Natural killer cell treated with Interleukin-12 subunit alpha and Interleukin-12 subunit beta and Interleukin-15 and Interleukin-18, amount 100 ng/mL, for 72 hours (primary cell): ENCODE data around the gene CDH24. TPM values are rescaled to one million over a fixed set of nuclear protein-coding genes. Genes with fewer than 3 reads are reported as not detected.
A peak's percentile ranks its signal among the peaks of the same experiment; 100 is the strongest.

Source experiments
- ATAC-seq, 2 donors: fragments of 150-1000 bp; cut with Tn5 transposase in 1 of 2; sonication (Bioruptor Pico), chemical (Tn5 transposase) in 1 of 2; 2 replicates each; pipeline ENCODE4 v1.10.0; 2021
- DNase-seq: peaks from one replicate; pipeline ENCODE4 v3.0.0; 2022; ENCODE audit warnings: low spot score
- H3K27ac Mint-ChIP-seq, 2 donors: 1 replicate in 1 of 2; 2 replicates in 1 of 2; pipeline ENCODE4 v1.8.0; 2022; ENCODE audit warnings: mixed read lengths in 2 of 2, mild to moderate bottlenecking in 1 of 2, moderate library complexity in 1 of 2
- H3K27me3 Mint-ChIP-seq, 2 donors: 1 replicate in 1 of 2; 2 replicates in 1 of 2; pipeline ENCODE4 v1.8.0; 2022; ENCODE audit warnings: mixed read lengths in 2 of 2
- H3K36me3 Mint-ChIP-seq: one replicate; pipeline ENCODE4 v1.8.0; 2022; ENCODE audit warnings: mixed read lengths
- H3K4me1 Mint-ChIP-seq, 2 donors: 1 replicate in 1 of 2; 2 replicates in 1 of 2; pipeline ENCODE4 v1.8.0; 2022; ENCODE audit warnings: low read depth in 2 of 2, mixed read lengths in 2 of 2, mild to moderate bottlenecking in 1 of 2
- H3K4me3 Mint-ChIP-seq: one replicate; pipeline ENCODE4 v1.8.0; 2022; ENCODE audit warnings: mixed read lengths
- H3K9me3 Mint-ChIP-seq: 2 replicates; pipeline ENCODE4 v1.8.0; 2022; ENCODE audit warnings: mixed read lengths
- total RNA-seq, 2 donors: library from RNA; stranded (reverse); gene quantifications; one replicate each; pipeline ENCODE4 v1.2.3, GENCODE V29; 2022

Gene CDH24
- total RNA-seq, 2 donors from 2014 or later: 0.73 to 1.0 TPM

- peak; percentile 95 to 96 for ATAC-seq
These were observed 38.1 kb upstream of the CDH24 start, which contains the start of gene C14orf119 for GRCh38 chr14:23095196-23096108. TSS of gene C14orf119 (plus strand) at chr14:23095505. CDS start at chr14:23097659, 2,154 bp downstream.

GRCh38 chr14:23094666-23095195 lies 37.4 kb upstream of the CDH24 start, which contains the start of gene ACIN1:
TSS of gene ACIN1 (minus strand) at chr14:23095136. CDS start at chr14:23095112, 24 bp downstream.
- Mint-ChIP-seq H3K27me3 (no peaks in the 10 kb centered on the region), H3K36me3 (peaks cover 6% of the 10 kb centered on the region), H3K9me3 (no peaks in the 10 kb centered on the region), H3K27ac (no peak within 1 kb of the TSS), H3K4me3 (no peak within 1 kb of the TSS), H3K4me1 (peaks cover 16 to 31% of the 10 kb centered on the region in 2 donors)
- ATAC-seq (peak; percentile 61 to 69), DNase-seq (peak; percentile 81)

More at GRCh38 chr14:23095196-23096108, 38.1 kb upstream of the CDH24 start, which contains the start of gene C14orf119:
- H3K4me1 Mint-ChIP-seq: peaks cover 16 to 30% of the 10 kb centered on the region in 2 donors
- no peaks in the 10 kb centered on the region for H3K27me3 Mint-ChIP-seq
- H3K27ac Mint-ChIP-seq: no peak within 1 kb of the TSS
- H3K4me3 Mint-ChIP-seq: no peak within 1 kb of the TSS
- peak; percentile 99 for DNase-seq
- H3K36me3 Mint-ChIP-seq: peaks cover 6% of the 10 kb centered on the region
- no peaks in the 10 kb centered on the region for H3K9me3 Mint-ChIP-seq

GRCh38 chr14:23093991-23094665 lies 36.8 kb upstream of the CDH24 start:
- Mint-ChIP-seq H3K36me3 (peaks cover 12% of the 10 kb centered on the region), H3K27me3 (no peaks in the 10 kb centered on the region), H3K9me3 (no peaks in the 10 kb centered on the region), H3K27ac (no peak overlapping the region), H3K4me3 (no peak overlapping the region), H3K4me1 (peaks cover 16 to 34% of the 10 kb centered on the region in 2 donors)
- ATAC-seq (no peak), DNase-seq (no peak)

GRCh38 chr14:23093526-23093925 lies 36.2 kb upstream of the CDH24 start:
- Mint-ChIP-seq H3K4me1 (peaks cover 16 to 34% of the 10 kb centered on the region in 2 donors), H3K9me3 (no peaks in the 10 kb centered on the region), H3K27me3 (no peaks in the 10 kb centered on the region), H3K36me3 (peaks cover 12% of the 10 kb centered on the region), H3K27ac (no peak overlapping the region), H3K4me3 (no peak overlapping the region)
- DNase-seq: no peak
- no peak for ATAC-seq

- no peaks in the 10 kb centered on the region for H3K9me3 Mint-ChIP-seq
- H3K4me3 Mint-ChIP-seq: no peak overlapping the region
- DNase-seq (no peak), ATAC-seq (no peak)
- no peak overlapping the region for H3K27ac Mint-ChIP-seq
- H3K27me3 Mint-ChIP-seq: no peaks in the 10 kb centered on the region
- H3K4me1 Mint-ChIP-seq: peaks cover 16 to 34% of the 10 kb centered on the region in 2 donors
- peaks cover 12% of the 10 kb centered on the region for H3K36me3 Mint-ChIP-seq
These were observed 35.8 kb upstream of the CDH24 start for GRCh38 chr14:23093104-23093503.

- peaks cover 9 to 25% of the 10 kb centered on the region in 2 donors for H3K4me1 Mint-ChIP-seq
These were observed 34.2 kb upstream of the CDH24 start for GRCh38 chr14:23091294-23092225.

GRCh38 chr14:23090254-23090636 lies 32.9 kb upstream of the CDH24 start:
- no peaks in the 10 kb centered on the region for H3K9me3 Mint-ChIP-seq
- H3K36me3 Mint-ChIP-seq: peaks cover 26% of the 10 kb centered on the region
- H3K27me3 Mint-ChIP-seq: no peaks in the 10 kb centered on the region
- H3K4me3 Mint-ChIP-seq: no peak overlapping the region
- H3K4me1 Mint-ChIP-seq: peaks cover 16 to 29% of the 10 kb centered on the region in 2 donors
- peak overlapping the region in 1 of 2 donors; percentile 17 for H3K27ac Mint-ChIP-seq
- ATAC-seq (no peak), DNase-seq (no peak)

More at GRCh38 chr14:23091294-23092225, 34.2 kb upstream of the CDH24 start:
- ATAC-seq: no peak
- DNase-seq: no peak
- no peaks in the 10 kb centered on the region for H3K9me3 Mint-ChIP-seq
- H3K27ac Mint-ChIP-seq: peak overlapping the region in 1 of 2 donors; percentile 23
- H3K27me3 Mint-ChIP-seq: no peaks in the 10 kb centered on the region
- no peak overlapping the region for H3K4me3 Mint-ChIP-seq
- peaks cover 19% of the 10 kb centered on the region for H3K36me3 Mint-ChIP-seq

GRCh38 chr14:23089498-23090253 lies 32.4 kb upstream of the CDH24 start:
- Mint-ChIP-seq H3K4me3 (no peak overlapping the region), H3K27ac (no peak overlapping the region), H3K4me1 (peaks cover 17 to 31% of the 10 kb centered on the region in 2 donors), H3K36me3 (peaks cover 26% of the 10 kb centered on the region), H3K9me3 (no peaks in the 10 kb centered on the region), H3K27me3 (no peaks in the 10 kb centered on the region)
- ATAC-seq (no peak), DNase-seq (no peak)

- ATAC-seq: no peak
- H3K9me3 Mint-ChIP-seq: no peaks in the 10 kb centered on the region
- H3K36me3 Mint-ChIP-seq: peaks cover 22% of the 10 kb centered on the region
- H3K4me3 Mint-ChIP-seq: no peak overlapping the region
- no peak for DNase-seq
- H3K27ac Mint-ChIP-seq: peak overlapping the region; percentile 23 to 51
- H3K4me1 Mint-ChIP-seq: peaks cover 17 to 20% of the 10 kb centered on the region in 2 donors
- H3K27me3 Mint-ChIP-seq: no peaks in the 10 kb centered on the region
These were observed 29.2 kb upstream of the CDH24 start for GRCh38 chr14:23086565-23086964.

GRCh38 chr14:23085458-23085857 lies 28.1 kb upstream of the CDH24 start:
- no peaks in the 10 kb centered on the region for H3K27me3 Mint-ChIP-seq

GRCh38 chr14:23080474-23080873 lies 23.2 kb upstream of the CDH24 start:
- DNase-seq: no peak
- ATAC-seq: no peak
- no peaks in the 10 kb centered on the region for H3K9me3 Mint-ChIP-seq
- H3K4me1 Mint-ChIP-seq: peaks cover 3 to 6% of the 10 kb centered on the region in 2 donors
- peaks cover 21% of the 10 kb centered on the region for H3K36me3 Mint-ChIP-seq
- peak overlapping the region in 1 of 2 donors; percentile 6 for H3K27ac Mint-ChIP-seq
- no peaks in the 10 kb centered on the region for H3K27me3 Mint-ChIP-seq
- no peak overlapping the region for H3K4me3 Mint-ChIP-seq

More at GRCh38 chr14:23085458-23085857, 28.1 kb upstream of the CDH24 start:
- Mint-ChIP-seq H3K4me1 (peaks cover 17 to 20% of the 10 kb centered on the region in 2 donors), H3K36me3 (peaks cover 33% of the 10 kb centered on the region), H3K4me3 (no peak overlapping the region), H3K9me3 (no peaks in the 10 kb centered on the region), H3K27ac (peak overlapping the region in 1 of 2 donors; percentile 51)
- no peak for DNase-seq
- ATAC-seq: no peak

- ATAC-seq: no peak
- H3K27ac Mint-ChIP-seq: peak overlapping the region in 1 of 2 donors; percentile 16
- no peak overlapping the region for H3K4me3 Mint-ChIP-seq
- H3K27me3 Mint-ChIP-seq: no peaks in the 10 kb centered on the region
- no peaks in the 10 kb centered on the region for H3K9me3 Mint-ChIP-seq
- H3K4me1 Mint-ChIP-seq: peaks cover 0 to 4% of the 10 kb centered on the region in 2 donors
- DNase-seq: no peak
- H3K36me3 Mint-ChIP-seq: peaks cover 18% of the 10 kb centered on the region
These were observed 22.4 kb upstream of the CDH24 start for GRCh38 chr14:23079716-23080115.
